B cell (primary cell): ENCODE data around the gene PTGS2. TPM values are rescaled to one million over a fixed set of nuclear protein-coding genes. Genes with fewer than 3 reads are reported as not detected.

Source experiments
- ATAC-seq: fragments of 200-7000 bp; cut with Tn5 transposase; one replicate; pipeline ENCODE4 v1.10.0; 2021; ENCODE audit warnings: low read depth, mild to moderate bottlenecking, moderate number of reproducible peaks, moderate library complexity
- CTCF ChIA-PET: fragments of 350-600 bp; sonication (Branson Sonifier 250); formaldehyde crosslinking; loops from one replicate; lab custom pipeline; 2021; ENCODE audit warnings: antibody characterized with exemption, inconsistent platforms; lab: Charles Lee
- POLR2A ChIA-PET: fragments of 350-600 bp; sonication (Branson Sonifier 250); formaldehyde crosslinking; loops from one replicate; lab custom pipeline; 2021; ENCODE audit warnings: antibody characterized with exemption; lab: Charles Lee
- DNase-seq: peaks from one replicate; pipeline ENCODE4 v3.0.0; 2013
- H2AFZ ChIP-seq: 2 replicates; pipeline ENCODE4 v1.6.1; 2012; ENCODE audit warnings: mild to moderate bottlenecking, low read depth, low read length; ENCODE audit not compliant: insufficient read depth, poor library complexity, severe bottlenecking
- H3K27ac ChIP-seq, 2 donors: 1 replicate in 1 of 2; 2 replicates in 1 of 2; pipeline ENCODE4 v1.5.1; 2012 to 2013; ENCODE audit warnings: low read length in 2 of 2, mild to moderate bottlenecking in 2 of 2, moderate library complexity in 1 of 2
- H3K27me3 ChIP-seq, 4 experiments: fragments of 200-600 bp in 1 of 4; sonication (generic) in 1 of 4; replicated peaks in 1 of 4; 1 replicate in 2 of 4; 2 replicates in 2 of 4; pipeline versions ENCODE4 v1.6.1 to v1.7.0; 2013 to 2016; ENCODE audit warnings: low read length in 3 of 4, mild to moderate bottlenecking in 2 of 4, mixed read lengths in 1 of 4, moderate library complexity in 1 of 4; ENCODE audit not compliant: insufficient read depth in 4 of 4, control insufficient read depth in 3 of 4; ENCODE audit errors: control extremely low read depth in 1 of 4
- H3K36me3 ChIP-seq, 2 experiments: replicated peaks in 1 of 2; 1 replicate in 1 of 2; 2 replicates in 1 of 2; pipeline versions ENCODE4 v1.6.1 to v1.7.1; 2013; ENCODE audit warnings: low read length in 1 of 2; ENCODE audit not compliant: insufficient read depth in 2 of 2, control insufficient read depth in 1 of 2; ENCODE audit errors: control extremely low read depth in 1 of 2, extremely low read depth in 1 of 2
- H3K4me1 ChIP-seq, 2 donors: fragments of 200-600 bp in 1 of 2; sonication (generic) in 1 of 2; 1 replicate in 1 of 2; 2 replicates in 1 of 2; pipeline versions ENCODE4 v1.5.1 to v1.6.1; 2013 to 2017; ENCODE audit warnings: low read length in 2 of 2; ENCODE audit not compliant: control insufficient read depth in 2 of 2, insufficient read depth in 2 of 2
- H3K4me2 ChIP-seq: replicated peaks from 2 replicates; pipeline ENCODE3; 2012; ENCODE audit warnings: mild to moderate bottlenecking, low read depth, low read length; ENCODE audit not compliant: poor library complexity, severe bottlenecking
- H3K4me3 ChIP-seq, 5 experiments: fragments of 200-600 bp in 1 of 5; sonication (generic) in 1 of 5; 1 replicate in 3 of 5; 2 replicates in 2 of 5; pipeline versions ENCODE4 v1.5.1 to v1.7.0; 2011 to 2016; ENCODE audit warnings: low read length in 4 of 5, mild to moderate bottlenecking in 4 of 5, low read depth in 2 of 5, control low read depth in 1 of 5, moderate library complexity in 1 of 5; ENCODE audit not compliant: insufficient read depth in 1 of 5; ENCODE audit errors: control extremely low read depth in 1 of 5, extremely low read depth in 1 of 5
- H3K79me2 ChIP-seq: fragments of 200-600 bp; sonication (generic); one replicate; pipeline ENCODE4 v1.6.0; 2016; ENCODE audit warnings: low read length; ENCODE audit not compliant: control insufficient read depth, insufficient read depth
- H3K9ac ChIP-seq: fragments of 200-600 bp; sonication (generic); 2 replicates; pipeline ENCODE4 v1.6.1; 2017; ENCODE audit warnings: mild to moderate bottlenecking, low read length, moderate library complexity
- H3K9me3 ChIP-seq, 3 donors: one replicate each; pipeline versions ENCODE4 v1.6.1 to v1.7.1; 2013; ENCODE audit warnings: low read length in 2 of 3; ENCODE audit not compliant: control insufficient read depth in 2 of 3, insufficient read depth in 1 of 3; ENCODE audit errors: control extremely low read depth in 1 of 3
- H4K20me1 ChIP-seq: 2 replicates; pipeline ENCODE4 v1.6.0; 2012; ENCODE audit warnings: mild to moderate bottlenecking, low read length; ENCODE audit not compliant: insufficient read depth, control insufficient read depth, poor library complexity, severe bottlenecking
- H3K27ac Mint-ChIP-seq: one replicate; pipeline ENCODE4 v1.8.0; 2021; ENCODE audit warnings: mixed read lengths
- H3K27me3 Mint-ChIP-seq: one replicate; pipeline ENCODE4 v1.8.0; 2021; ENCODE audit warnings: mixed read lengths
- H3K4me1 Mint-ChIP-seq: one replicate; pipeline ENCODE4 v1.8.0; 2021; ENCODE audit warnings: mixed read lengths
- H3K4me3 Mint-ChIP-seq: one replicate; pipeline ENCODE4 v1.8.0; 2021; ENCODE audit warnings: mixed read lengths
- H3K9me3 Mint-ChIP-seq: one replicate; pipeline ENCODE4 v1.8.0; 2022; ENCODE audit warnings: mixed read lengths; ENCODE audit not compliant: insufficient read depth
- EZH2 ChIP-seq: IDR thresholded peaks from 2 replicates; pipeline ENCODE4 v1.6.1; 2012; ENCODE audit warnings: borderline replicate concordance, low read depth, mild to moderate bottlenecking, moderate library complexity, low read length; ENCODE audit not compliant: insufficient read depth, poor library complexity, severe bottlenecking
- WGBS: methylation state at CpG from one replicate; pipeline ENCODE4 v1.1.5; 2013; ENCODE audit warnings: missing lambda C conversion rate; ENCODE audit not compliant: insufficient coverage; 5-methylcytosine and 5-hydroxymethylcytosine counted together
- intact Hi-C: fragments of 100-400 bp; cut with micrococcal nuclease; formaldehyde crosslinking; loops from one replicate; pipeline ENCODE4 v1.10.0; 2022
- polyA plus RNA-seq: library from polyadenylated mRNA; depleted of rRNA; stranded (reverse); fragments of >200 nt; gene quantifications from 2 replicates; pipeline ENCODE4 v1.2.3, GENCODE V29; 2012
- total RNA-seq, 2 donors: library from RNA; stranded (reverse); fragments of 120-200 nt in 1 of 2; gene quantifications; 1 replicate in 1 of 2; 2 replicates in 1 of 2; pipeline versions ENCODE4 v1.2.3 to v1.2.4, GENCODE V29; 2013 to 2022
- TF ChIP-seq, protein P1 (sequence below): fragments of 200-600 bp; IDR thresholded peaks from one replicate; pipeline ENCODE4 v1.8.0; 2022; ENCODE audit warnings: antibody characterized with exemption, mild to moderate bottlenecking

PTGS2 gene
- total and polyA plus RNA-seq, 2 donors (not counting 1 experiment from before 2014, with no cell fraction given), result 0.85 TPM; not detected in 1

DNA sequence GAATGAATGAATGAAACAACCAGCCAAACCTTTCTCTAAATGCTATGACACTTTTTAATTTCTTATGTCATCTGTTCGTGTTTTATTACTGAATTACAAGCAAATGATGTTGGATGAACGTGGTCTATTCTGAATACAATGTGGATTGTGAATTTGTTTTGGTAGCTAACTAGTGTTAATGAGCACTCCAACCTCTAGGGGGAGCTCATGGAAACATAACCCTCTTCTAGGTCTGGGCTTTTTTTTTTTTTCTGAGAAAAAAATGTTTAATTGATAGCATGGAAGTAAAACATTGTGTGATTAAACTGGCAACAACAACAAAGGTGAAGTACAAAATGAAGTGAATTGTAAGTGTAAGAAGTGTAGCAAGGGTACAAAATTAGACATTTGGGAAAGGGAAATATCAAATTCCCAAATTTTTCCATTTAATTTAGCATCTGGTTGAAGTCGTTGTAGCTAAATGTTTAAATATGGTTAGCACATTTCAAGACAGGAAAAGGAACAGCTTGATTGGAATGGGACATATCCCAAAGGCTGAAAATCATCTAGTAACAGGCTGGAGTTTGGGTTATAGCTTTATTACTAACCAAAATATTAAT is 42.6 kb upstream of the PTGS2 start:
- Histone ChIP-seq H3K4me2 (no peak overlapping the region), H3K4me1 (no peaks in the 10 kb centered on the region), H3K4me3 (no peak overlapping the region), H2AFZ (no peak overlapping the region), H4K20me1 (no peaks in the 10 kb centered on the region), H3K79me2 (no peaks in the 10 kb centered on the region), H3K9ac (no peak overlapping the region), H3K27ac (no peak overlapping the region), H3K36me3 (no peaks in the 10 kb centered on the region), H3K27me3 (no peaks in the 10 kb centered on the region), H3K9me3 (no peaks in the 10 kb centered on the region)
- CTCF ChIA-PET, result interaction anchor here (1.0 kb wide), 1 partner anchor 34 kb away, joined by 3 read pairs; no protein-coding TSS in a partner anchor
- ATAC-seq, result no peak
- Mint-ChIP-seq H3K27ac (no peak overlapping the region), H3K9me3 (no peaks in the 10 kb centered on the region), H3K4me3 (no peak overlapping the region), H3K4me1 (no peaks in the 10 kb centered on the region), H3K27me3 (no peaks in the 10 kb centered on the region)
- intact Hi-C loops, result no loop called here
- no CpG with 5 or more reads among the region's 3 CpGs for WGBS
- TF ChIP-seq EZH2, result no peak
- TF ChIP-seq, protein P1, sequence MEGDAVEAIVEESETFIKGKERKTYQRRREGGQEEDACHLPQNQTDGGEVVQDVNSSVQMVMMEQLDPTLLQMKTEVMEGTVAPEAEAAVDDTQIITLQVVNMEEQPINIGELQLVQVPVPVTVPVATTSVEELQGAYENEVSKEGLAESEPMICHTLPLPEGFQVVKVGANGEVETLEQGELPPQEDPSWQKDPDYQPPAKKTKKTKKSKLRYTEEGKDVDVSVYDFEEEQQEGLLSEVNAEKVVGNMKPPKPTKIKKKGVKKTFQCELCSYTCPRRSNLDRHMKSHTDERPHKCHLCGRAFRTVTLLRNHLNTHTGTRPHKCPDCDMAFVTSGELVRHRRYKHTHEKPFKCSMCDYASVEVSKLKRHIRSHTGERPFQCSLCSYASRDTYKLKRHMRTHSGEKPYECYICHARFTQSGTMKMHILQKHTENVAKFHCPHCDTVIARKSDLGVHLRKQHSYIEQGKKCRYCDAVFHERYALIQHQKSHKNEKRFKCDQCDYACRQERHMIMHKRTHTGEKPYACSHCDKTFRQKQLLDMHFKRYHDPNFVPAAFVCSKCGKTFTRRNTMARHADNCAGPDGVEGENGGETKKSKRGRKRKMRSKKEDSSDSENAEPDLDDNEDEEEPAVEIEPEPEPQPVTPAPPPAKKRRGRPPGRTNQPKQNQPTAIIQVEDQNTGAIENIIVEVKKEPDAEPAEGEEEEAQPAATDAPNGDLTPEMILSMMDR, result peak; percentile 45
- POLR2A ChIA-PET, result no interaction called here
- peak; percentile 12 for DNase-seq

DNA sequence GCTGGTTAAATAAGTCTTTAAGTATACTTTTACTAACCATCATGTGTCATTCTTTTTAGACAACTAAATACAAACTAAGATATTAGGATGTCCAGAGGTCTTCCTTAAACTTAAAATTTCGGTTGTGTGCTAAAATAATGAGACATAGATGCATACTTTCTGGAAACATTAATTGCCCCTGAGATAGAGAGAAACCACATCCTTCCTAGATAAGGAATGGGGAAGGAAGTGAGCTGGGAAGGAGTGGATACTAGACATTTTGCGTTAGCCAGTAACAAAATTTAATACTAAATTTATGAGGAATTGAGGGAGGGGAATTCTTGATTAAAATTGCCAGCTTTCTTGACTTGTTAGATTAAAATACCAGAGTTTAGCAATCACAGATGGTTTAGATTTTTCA is 37.1 kb upstream of the PTGS2 start:
- ATAC-seq (no peak), DNase-seq (no peak)
- TF ChIP-seq, protein P1, result no peak
- TF ChIP-seq EZH2, result no peak
- no peaks in the 10 kb centered on the region for H3K9me3 Mint-ChIP-seq
- no peaks in the 10 kb centered on the region for H3K9me3 ChIP-seq
- ChIA-PET CTCF (no interaction called here), POLR2A (no interaction called here)
- WGBS, result no CpG with 5 or more reads among the region's 2 CpGs
- no peaks in the 10 kb centered on the region for H3K79me2 ChIP-seq
- no peak overlapping the region for H3K9ac ChIP-seq
- H3K4me3 ChIP-seq, result no peak overlapping the region
- no peak overlapping the region for H3K27ac ChIP-seq
- H2AFZ ChIP-seq, result no peak overlapping the region
- intact Hi-C loops, result no loop called here
- H3K27me3 Mint-ChIP-seq, result no peaks in the 10 kb centered on the region
- no peaks in the 10 kb centered on the region for H3K4me1 ChIP-seq
- no peak overlapping the region for H3K4me3 Mint-ChIP-seq
- no peak overlapping the region for H3K4me2 ChIP-seq
- H3K36me3 ChIP-seq, result no peaks in the 10 kb centered on the region
- H3K27me3 ChIP-seq, result no peaks in the 10 kb centered on the region
- H3K4me1 Mint-ChIP-seq, result no peaks in the 10 kb centered on the region
- H3K27ac Mint-ChIP-seq, result no peak overlapping the region
- no peaks in the 10 kb centered on the region for H4K20me1 ChIP-seq
